HUES64 (cell line): ENCODE results near the gene CT45A9.
"Not testable (repeated sequence)": the region's sequence is repeated elsewhere in the genome, so short reads cannot be mapped to it uniquely, and the experiment has no call there.

Experiments
- H3K27ac ChIP-seq: 2 replicates; pipeline ENCODE4 v1.7.0; 2013; ENCODE audit warnings: low read depth, low read length, inconsistent platforms
- H3K27me3 ChIP-seq: 2 replicates; pipeline ENCODE4 v1.6.1; 2013; ENCODE audit warnings: mild to moderate bottlenecking, low read length; ENCODE audit not compliant: insufficient read depth
- H3K36me3 ChIP-seq: 2 replicates; pipeline ENCODE4 v1.6.1; 2013; ENCODE audit warnings: mild to moderate bottlenecking, low read length; ENCODE audit not compliant: insufficient read depth
- H3K4me1 ChIP-seq: 2 replicates; pipeline ENCODE4 v1.6.1; 2013; ENCODE audit warnings: mild to moderate bottlenecking, low read length, moderate library complexity; ENCODE audit not compliant: insufficient read depth
- H3K4me3 ChIP-seq: 2 replicates; pipeline ENCODE4 v1.5.1; 2013; ENCODE audit warnings: mild to moderate bottlenecking, low read length, moderate library complexity
- H3K9ac ChIP-seq: 2 replicates; pipeline ENCODE4 v1.6.1; 2013; ENCODE audit warnings: mild to moderate bottlenecking, low read depth, low read length
- H3K9me3 ChIP-seq: 2 replicates; pipeline ENCODE4 v1.6.1; 2013; ENCODE audit warnings: low read depth, low read length; ENCODE audit not compliant: insufficient read depth
- WGBS: fragments of 150-250, 120-280 bp; methylation state at CpG from one replicate; pipeline ENCODE4 v1.1.7; 2013; ENCODE audit warnings: missing lambda C conversion rate; 5-methylcytosine and 5-hydroxymethylcytosine counted together

CT45A9 gene

DNA sequence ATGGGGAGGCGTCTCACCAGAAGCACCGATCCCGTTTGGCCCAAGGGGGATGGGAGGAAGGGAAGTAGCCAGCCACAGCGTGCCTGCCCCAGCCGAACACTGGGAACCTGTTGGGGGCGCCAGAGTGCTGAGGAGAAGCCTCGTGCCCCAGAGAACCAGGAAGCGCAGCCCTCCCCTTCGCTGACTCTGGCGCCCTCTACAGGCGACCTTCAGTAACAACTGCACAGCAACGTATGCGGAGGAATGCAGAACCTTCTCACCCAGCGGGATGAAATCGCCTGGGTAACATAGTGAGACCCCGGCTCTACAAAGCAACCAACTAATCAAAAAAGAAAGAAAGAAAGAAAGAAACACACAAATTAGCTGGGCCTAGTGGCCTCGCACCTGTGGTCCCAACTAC is 51.7 kb downstream of the CT45A9 start, which contains the start of gene CT45A2:
Gene CT45A2 (minus strand): TSS at position 101 of the 400 bp plus-strand sequence. CDS start 3,747 bp downstream, outside the sequence.
- no CpG with 5 or more reads among the region's 17 CpGs for WGBS
- H3K36me3 ChIP-seq, H3K4me3 ChIP-seq, H3K9me3 ChIP-seq, H3K4me1 ChIP-seq, H3K27ac ChIP-seq, H3K27me3 ChIP-seq, H3K9ac ChIP-seq: not testable (repeated sequence)
